Hematopoietic multipotent progenitor cell treated with erythropoietin and hydrocortisone succinate and interleukin-3 and kit ligand, for 6 days (in vitro differentiated cells): Measurements from ENCODE around the gene MSS51.

Source experiments
- DNase-seq: peaks from one replicate; pipeline ENCODE4 v3.0.0-alpha.2; 2015

The MSS51 gene

GRCh38 chr10:73433538-73433867, at the start of gene MSS51:
MSS51 (minus strand) TSS chr10:73433561; CDS start chr10:73428284, 5,277 bp downstream.
- DNase-seq: peak; percentile 64

GRCh38 chr10:73480158-73480557, 46.8 kb upstream of the MSS51 start:
- no peak for DNase-seq

- peak; percentile 77 for DNase-seq
Observed at GRCh38 chr10:73478636-73479035, 45.3 kb upstream of the MSS51 start.

- no peak for DNase-seq
Observed at GRCh38 chr10:73471226-73471625, 37.9 kb upstream of the MSS51 start.

GRCh38 chr10:73469579-73469978, 36.2 kb upstream of the MSS51 start:
- no peak for DNase-seq

- peak; percentile 47 for DNase-seq
Observed at GRCh38 chr10:73467206-73467605, 33.8 kb upstream of the MSS51 start.

- no peak for DNase-seq
Observed at GRCh38 chr10:73465978-73466726, 32.8 kb upstream of the MSS51 start.

- DNase-seq: no peak
Observed at GRCh38 chr10:73460897-73461296, 27.5 kb upstream of the MSS51 start.

GRCh38 chr10:73459683-73460314, 26.4 kb upstream of the MSS51 start:
- DNase-seq: no peak

- peak; percentile 98 for DNase-seq
Observed at GRCh38 chr10:73456187-73456890, 23.0 kb upstream of the MSS51 start.

GRCh38 chr10:73449113-73449512, 15.8 kb upstream of the MSS51 start:
- DNase-seq: no peak

- DNase-seq: no peak
Observed at GRCh38 chr10:73448384-73448783, 15.0 kb upstream of the MSS51 start.

GRCh38 chr10:73446926-73447325, 13.6 kb upstream of the MSS51 start:
- no peak for DNase-seq

GRCh38 chr10:73444457-73444856, 11.1 kb upstream of the MSS51 start:
- DNase-seq: no peak

- DNase-seq: no peak
Observed at GRCh38 chr10:73439605-73440312, 6.4 kb upstream of the MSS51 start.

GRCh38 chr10:73439055-73439454, 5.7 kb upstream of the MSS51 start:
- no peak for DNase-seq

GRCh38 chr10:73432646-73433537, 469 bp downstream of the MSS51 start:
- no peak for DNase-seq

GRCh38 chr10:73426318-73426717, 7.0 kb downstream of the MSS51 start:
- no peak for DNase-seq

- no peak for DNase-seq
Observed at GRCh38 chr10:73424478-73424877, 8.9 kb downstream of the MSS51 start.

GRCh38 chr10:73423309-73423708, 10.1 kb downstream of the MSS51 start:
- no peak for DNase-seq

- no peak for DNase-seq
Observed at GRCh38 chr10:73416571-73416970, 16.8 kb downstream of the MSS51 start.

- DNase-seq: no peak
Observed at GRCh38 chr10:73414230-73414945, 19.0 kb downstream of the MSS51 start.
